Fibroblast of skin of left biceps (primary cell): ENCODE results near the gene PDZD2.
"Not testable (repeated sequence)": the region's sequence is repeated elsewhere in the genome, so short reads cannot be mapped to it uniquely, and the experiment has no call there.

Experiments
- DNase-seq, 2 experiments: peaks; one replicate each; pipeline ENCODE4 v3.0.0-alpha.2; 2013; ENCODE audit warnings: low read depth in 2 of 2

PDZD2 gene

GRCh38 chr5:31733371-31733770 lies 94.4 kb downstream of the PDZD2 start:
- no peak for DNase-seq

- DNase-seq = no peak
Measured at GRCh38 chr5:31736127-31736526, 97.2 kb downstream of the PDZD2 start.

- DNase-seq = no peak
Measured at GRCh38 chr5:31738199-31738598, 99.3 kb downstream of the PDZD2 start.

- no peak for DNase-seq
Measured at GRCh38 chr5:31741496-31741895, 102.6 kb downstream of the PDZD2 start.

DNA sequence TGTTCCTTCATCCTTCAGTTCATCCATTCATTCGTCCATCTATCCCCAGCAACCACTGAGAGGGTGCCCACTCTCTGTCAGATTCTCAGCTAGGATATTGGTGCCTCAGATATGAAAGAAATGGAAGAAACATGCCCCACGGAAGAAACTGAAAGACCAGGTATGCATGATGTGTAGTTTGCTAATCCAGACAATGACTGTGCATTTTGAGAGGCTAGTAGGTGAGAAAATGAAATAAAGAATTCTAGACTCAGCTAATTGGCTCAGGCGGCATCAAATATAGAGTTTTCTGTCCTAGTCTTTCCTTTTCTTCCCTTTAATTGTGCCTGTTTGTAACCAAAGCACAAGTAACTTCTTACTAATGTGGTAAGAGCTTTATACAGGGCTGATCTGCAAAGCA lies 104.7 kb downstream of the PDZD2 start:
- no peak for DNase-seq

DNA sequence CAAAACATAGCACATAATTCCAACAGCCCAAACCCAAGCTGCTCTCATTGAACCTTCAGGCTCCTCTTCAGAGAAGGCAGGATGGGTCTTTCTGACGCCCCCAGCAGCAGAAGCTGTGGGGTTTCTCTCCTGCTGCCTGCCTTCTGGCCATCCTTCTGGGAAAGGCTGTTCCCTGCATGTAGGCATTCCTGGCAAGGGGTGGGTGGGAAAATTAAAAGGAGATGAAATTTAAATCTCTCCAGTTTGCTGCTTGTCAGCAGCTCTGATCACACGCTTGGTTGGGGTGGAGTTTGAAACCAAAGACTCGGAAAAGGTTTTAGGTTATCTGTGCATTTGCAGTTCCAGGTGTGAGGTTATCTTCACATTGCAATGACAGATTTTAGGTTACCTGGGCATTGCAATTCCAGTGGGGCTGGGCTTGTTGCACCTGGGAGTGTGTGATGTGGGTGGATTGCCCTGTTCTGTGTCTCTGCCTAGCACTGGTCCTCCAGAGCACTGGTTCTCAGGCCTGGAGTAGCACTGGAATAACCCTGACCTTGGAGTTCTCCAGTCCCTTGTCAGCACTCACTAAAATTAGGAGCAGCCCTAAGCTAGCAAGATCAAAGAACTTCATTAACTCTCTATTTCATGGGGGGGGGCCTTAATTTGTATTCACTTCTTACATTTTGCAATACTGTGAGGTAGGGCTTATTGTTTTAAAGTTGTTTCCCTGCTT lies 109.7 kb downstream of the PDZD2 start:
- DNase-seq = no peak

- no peak for DNase-seq
Measured at GRCh38 chr5:31750215-31750614, 111.3 kb downstream of the PDZD2 start.

DNA sequence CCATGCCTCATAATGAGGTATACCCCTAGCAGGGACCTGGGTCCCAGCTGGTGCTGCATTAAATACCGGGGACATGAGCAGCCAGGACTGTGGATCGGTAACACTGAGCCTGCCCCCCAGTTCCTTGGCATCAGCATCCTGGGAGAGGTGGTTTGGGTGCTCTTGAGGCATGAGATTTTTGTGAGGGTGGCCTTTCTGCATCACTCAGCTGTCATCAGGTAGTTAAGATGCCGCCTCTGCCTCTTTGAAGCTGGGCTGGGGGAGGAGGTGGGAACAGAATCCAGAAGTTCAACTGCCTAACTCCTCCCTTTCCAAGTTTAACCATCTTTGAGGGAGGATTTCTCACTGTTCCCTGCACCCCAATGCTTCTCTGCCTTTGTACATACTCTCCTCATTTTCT lies 112.7 kb downstream of the PDZD2 start:
- DNase-seq = no peak

DNA sequence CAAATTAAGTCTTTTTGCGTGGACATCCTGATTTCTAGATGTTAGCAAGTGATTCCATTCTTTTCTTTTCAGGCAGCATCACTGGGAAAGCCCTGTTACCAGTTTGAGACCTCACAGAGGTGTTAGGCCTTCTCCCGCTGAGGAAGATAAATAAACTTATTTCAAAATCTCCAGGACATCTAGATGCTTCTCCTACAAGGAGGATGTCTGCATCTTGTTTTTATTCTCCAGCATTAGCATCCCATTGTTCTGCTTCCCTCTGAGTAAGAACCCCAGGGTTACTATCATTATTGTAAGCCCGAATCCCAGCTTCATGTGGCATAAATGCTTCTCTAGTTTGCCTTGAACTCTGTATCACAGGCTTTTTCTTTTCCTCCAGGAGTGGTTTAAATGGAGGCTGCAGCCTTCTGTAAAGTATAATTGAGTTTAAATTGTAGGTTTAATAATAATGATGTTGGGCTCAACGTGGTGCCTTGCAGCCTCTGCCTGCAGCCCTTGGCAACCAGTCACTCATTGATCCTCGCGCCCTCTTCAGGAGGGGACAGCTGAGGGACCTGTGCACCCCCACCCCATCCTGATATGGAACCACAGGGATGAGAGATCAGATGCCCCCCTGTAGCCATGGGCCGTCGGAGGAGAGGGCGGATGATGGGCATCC lies 114.9 kb downstream of the PDZD2 start:
- no peak for DNase-seq

DNA sequence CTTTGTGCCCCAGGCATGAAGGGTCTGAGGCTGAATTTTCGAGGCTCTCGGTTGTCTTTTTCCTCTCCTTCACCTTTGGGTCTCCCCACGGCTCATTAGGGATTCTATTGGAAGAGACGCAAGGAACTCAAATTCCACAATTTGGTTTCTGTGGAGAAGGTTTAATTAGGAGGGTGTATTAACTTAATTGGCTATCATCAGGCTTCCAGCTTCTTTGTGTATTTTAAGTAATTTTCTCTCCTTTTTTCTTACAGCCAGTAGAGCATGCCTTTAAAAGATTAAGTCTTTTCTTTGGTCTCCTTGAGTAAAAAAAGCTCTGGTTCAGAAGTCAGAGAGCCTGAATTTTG lies 115.4 kb downstream of the PDZD2 start:
- no peak for DNase-seq

DNA sequence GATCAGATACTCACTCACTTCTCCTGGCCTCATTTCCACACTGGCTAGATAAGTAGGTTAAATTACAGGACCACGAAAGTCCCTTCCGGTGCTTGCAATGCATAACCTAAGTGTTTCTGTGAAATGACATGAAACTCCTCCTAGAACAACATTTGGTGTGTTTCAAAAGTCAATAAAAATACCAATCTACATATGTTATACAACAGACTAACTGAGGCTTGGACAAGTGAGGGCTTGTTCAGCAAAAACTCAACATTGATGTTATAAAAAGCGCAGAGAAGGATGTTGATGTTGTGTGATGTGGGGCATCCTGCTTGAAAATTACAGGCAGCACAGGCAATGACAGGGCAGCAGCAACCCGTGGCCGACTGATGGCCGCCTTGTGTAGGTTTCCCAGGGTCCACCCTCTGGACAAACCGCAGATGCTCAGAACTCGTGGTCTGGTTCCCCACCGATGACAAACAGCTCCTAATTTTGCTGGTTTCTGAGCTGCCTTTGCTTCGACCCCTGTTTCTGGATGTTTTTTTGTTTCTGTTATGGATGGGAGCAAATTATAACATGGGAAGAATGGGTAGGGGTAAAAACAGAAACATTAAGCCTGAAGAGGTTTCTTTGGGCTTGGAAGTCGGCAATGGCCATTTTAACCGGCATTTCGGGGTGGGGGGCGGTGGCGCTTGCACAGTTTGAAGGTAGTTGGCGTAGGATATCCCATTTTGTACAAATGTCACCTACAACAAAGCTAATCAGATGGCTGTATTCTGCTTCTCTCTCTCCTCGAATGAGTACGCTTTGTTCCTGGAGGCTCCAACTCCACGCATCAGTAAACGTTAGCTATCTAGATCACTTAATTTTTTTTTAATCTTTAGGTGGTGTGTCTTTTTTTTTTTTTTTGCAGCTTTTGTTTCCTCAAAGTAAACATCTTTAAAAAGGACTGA lies 116.1 kb downstream of the PDZD2 start:
- no peak for DNase-seq

DNA sequence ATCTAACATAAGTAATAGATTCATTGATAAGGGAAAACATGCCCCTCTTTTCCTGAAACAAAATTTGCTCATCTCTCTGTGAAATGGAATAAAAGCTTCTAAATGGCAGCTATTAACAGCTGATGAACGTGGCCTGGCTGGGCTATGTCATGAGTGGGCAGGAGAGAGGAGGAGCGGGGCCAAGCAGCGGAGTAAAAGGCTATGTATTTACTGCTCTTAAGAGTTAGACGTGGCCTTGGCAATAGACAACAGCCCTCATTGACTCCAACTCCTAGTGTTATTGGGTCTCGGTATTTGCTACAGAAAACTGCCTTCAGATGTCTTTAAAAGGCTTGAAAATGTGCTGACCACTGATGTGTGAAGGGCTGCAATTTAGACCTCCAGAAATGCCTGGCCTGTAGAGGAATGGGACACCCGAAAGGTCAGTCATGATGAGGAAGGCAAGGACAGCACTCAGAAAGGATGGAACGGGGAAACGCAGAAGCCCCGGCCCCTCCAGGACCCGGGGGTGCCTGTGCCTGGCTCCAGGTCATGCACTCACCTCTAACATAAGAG lies 116.8 kb downstream of the PDZD2 start:
- DNase-seq = no peak

GRCh38 chr5:31757806-31758205 lies 118.9 kb downstream of the PDZD2 start:
- no peak for DNase-seq

DNA sequence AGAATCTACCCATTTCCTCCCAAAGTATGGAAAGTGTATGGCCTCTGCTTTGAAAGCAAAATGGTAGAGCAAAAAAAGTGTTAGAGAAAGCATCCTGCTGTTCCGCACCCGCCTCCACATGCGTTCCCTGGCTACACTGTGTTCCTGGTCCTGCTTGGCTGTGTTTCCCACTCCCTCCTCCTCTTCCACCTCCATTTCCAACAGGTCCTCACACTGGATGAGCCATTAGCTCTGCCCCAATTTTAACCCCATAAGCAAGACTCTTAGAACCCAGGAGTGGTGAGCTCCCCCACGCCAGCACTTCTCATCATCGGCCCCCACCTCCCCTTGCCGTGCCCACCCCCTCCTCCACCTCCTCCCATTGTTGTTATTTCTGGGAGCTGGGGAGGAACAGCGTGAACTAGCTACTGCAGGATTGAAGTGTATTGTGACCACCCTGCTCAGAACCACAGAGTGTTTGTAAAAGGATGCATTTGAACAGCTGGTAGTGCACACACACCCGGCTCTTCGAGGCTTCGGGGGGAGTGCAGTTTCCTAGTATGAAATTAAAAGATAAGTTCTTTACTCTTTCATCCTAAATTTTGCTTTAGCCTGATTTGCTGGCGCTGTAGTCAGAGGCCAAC lies 120.0 kb downstream of the PDZD2 start:
- no peak for DNase-seq

DNA sequence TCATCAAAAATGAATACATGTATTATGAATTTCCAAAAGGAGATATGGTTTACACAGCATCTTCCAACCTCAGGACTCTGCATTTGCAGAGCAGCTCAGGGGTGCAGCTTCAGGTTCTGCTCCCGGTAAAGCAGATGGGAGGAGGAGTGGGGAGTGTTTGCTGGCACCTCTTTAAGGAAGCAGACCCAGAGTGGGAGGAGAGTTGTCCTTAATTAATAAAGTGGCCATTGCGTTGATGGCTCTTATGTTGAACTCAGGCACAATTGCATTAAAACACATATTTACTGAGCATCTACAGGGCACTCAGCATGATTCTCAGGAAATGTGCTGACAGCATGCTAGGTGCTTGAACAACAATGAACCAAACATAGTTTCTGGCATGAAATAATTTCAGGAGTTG lies 121.0 kb downstream of the PDZD2 start:
- no peak for DNase-seq

DNA sequence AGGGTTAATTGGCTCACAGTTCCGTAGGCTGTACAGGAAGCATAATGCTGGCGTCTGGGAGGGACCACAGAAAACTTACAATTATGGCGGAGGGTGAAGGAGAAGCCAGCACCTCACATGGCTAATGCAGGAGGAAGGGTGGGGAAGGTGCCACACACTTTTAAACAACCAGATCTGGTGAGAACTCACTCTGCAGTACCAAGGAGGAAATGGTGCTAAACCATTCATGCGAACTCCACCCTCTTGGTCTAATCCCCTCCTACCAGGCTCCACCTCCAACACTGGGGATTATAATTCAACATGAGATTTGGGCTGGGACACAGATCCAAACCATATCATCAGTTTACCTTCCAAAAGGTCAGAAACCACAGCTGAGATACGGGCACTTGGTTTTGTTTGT lies 122.9 kb downstream of the PDZD2 start:
- no peak for DNase-seq

DNA sequence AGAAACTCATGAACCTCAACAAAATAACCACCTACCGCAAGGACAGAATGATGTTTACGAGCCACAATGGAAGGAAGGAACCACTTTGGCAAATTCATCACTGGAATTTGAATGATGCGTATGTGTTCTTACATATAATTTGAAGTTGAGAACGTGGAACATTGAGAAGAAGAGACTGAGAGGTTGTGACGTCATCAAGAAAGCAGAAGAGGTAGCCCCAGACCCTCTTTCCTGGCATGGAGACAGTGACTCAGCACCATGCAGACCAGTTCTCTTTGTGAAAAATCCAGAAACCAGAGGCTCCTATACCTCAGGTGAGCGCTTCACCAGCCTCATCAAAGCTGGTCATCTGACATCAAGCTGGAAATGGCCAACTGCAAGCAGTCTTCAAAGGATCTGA lies 124.5 kb downstream of the PDZD2 start:
- no peak for DNase-seq

DNA sequence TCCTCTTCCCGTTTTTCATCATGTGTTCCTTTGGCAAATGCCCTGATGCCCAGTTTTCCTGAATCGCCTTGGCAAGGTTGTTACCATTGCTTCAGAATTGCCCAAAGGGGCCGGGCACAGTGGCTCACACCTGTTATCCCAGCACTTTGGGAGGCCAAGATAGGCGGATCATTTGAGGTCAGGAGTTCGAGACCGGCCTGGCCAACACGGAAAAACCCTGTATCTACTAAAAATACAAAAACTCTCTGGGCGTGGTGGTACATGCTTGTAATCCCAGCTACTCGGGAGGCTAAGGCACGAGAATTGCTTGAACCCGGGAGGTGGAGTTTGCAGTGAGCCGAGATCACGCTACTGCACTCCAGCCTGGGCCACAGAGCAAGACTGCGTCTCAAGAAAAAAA lies 125.8 kb downstream of the PDZD2 start:
- DNase-seq = not testable (repeated sequence)

DNA sequence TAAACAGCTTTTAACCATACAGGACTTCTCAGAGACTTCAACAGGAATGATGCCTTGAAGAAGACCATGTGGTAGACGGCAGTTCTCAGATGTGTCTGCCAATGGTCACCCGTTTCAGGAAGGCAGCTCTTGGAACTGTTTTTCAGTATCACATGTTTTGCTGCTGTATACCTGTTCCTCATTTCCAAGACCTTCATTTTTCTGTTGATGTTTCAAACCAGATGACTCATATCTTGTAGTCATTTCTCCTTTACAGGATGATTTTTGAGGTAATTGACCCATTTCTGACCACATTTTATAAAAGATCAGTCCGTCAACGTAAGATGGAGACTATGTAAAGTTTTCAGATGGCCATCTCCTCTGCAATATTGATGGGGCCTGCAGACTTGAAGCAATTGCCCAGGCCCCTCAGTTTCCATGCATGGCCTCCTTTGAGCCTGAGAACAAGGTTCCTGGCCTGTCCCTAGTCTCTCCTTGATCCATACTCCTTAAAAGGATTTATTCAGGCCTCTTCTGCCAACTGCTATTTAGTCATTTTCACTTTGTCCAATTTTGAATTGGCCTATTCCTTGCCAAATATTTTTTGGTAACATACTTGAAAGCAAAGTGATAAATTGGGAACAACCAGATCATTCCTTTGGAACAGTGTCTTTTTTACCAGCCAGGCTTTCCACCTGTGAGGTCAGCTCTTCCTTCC lies 128.6 kb downstream of the PDZD2 start:
- no peak for DNase-seq

DNA sequence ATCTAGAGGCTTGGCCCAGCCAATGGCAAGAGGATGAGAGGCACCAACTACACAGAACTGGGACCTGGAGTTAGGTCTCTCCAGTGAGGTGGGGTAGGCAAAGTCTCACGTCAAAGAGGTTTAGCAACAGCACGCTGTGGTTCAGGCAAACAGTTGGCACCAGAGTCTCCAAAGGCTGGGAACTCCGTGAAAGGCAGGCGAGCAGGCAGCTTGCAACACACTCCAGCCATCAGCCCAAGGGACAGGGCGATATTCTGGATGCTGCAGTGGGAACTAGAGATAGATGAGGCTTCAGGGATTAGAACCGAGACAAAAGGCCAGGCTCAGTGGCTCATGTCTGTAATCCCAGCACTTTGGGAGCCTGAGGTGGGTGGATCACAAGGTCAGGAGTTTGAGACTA lies 129.1 kb downstream of the PDZD2 start:
- no peak for DNase-seq

GRCh38 chr5:31768784-31769183 lies 129.9 kb downstream of the PDZD2 start:
- no peak for DNase-seq
